Adrenal gland (tissue), 12 donors: ENCODE measurements around the gene FEZF2. TPM values are rescaled to one million over a fixed set of nuclear protein-coding genes. Genes with fewer than 3 reads are reported as not detected.

ENCODE experiments used
- DNase-seq, 7 donors: peaks; one replicate each; pipeline ENCODE4 v3.0.0-alpha.2; 2019 to 2020
- H3K27ac ChIP-seq, 5 donors: fragments of 200-600 bp; sonication (generic) in 4 of 5; 1 replicate in 3 of 5; 2 replicates in 2 of 5; pipeline versions ENCODE4 v1.5.1 to v1.8.0; 2016 to 2020; ENCODE audit warnings: mild to moderate bottlenecking in 1 of 5
- H3K27me3 ChIP-seq: fragments of 200-600 bp; 2 replicates; pipeline ENCODE4 v1.8.0; 2021
- H3K36me3 ChIP-seq, 2 donors: fragments of 200-600 bp; replicated peaks in 1 of 2; 1 replicate in 1 of 2; 2 replicates in 1 of 2; pipeline versions ENCODE4 v1.5.1 to v1.8.0; 2018 to 2022
- H3K4me1 ChIP-seq, 2 donors: fragments of 200-600 bp; replicated peaks in 1 of 2; 1 replicate in 1 of 2; 2 replicates in 1 of 2; pipeline versions ENCODE4 v1.5.1 to v1.8.0; 2018 to 2021
- H3K4me3 ChIP-seq, 4 donors: fragments of 200-600 bp; sonication (generic) in 3 of 4; one replicate each; pipeline ENCODE4 v1.5.1; 2016 to 2018
- H3K9me3 ChIP-seq, 3 donors: fragments of 200-600 bp; sonication (generic) in 1 of 3; replicated peaks in 1 of 3; 1 replicate in 2 of 3; 2 replicates in 1 of 3; pipeline versions ENCODE4 v1.5.1 to v1.8.0; 2016 to 2021
- CTCF ChIP-seq, 6 experiments: fragments of 450-650 bp in 4 of 6; fragments of 200-600 bp in 2 of 6; sonication (generic) in 1 of 6; IDR thresholded peaks; 1 replicate in 5 of 6; 2 replicates in 1 of 6; pipeline versions ENCODE4 v1.5.1 to v1.8.0; 2016 to 2021; ENCODE audit warnings: antibody characterized with exemption in 6 of 6, mild to moderate bottlenecking in 2 of 6, moderate library complexity in 1 of 6
- POLR2A ChIP-seq, 2 donors: fragments of 450-650 bp; IDR thresholded peaks; one replicate each; pipeline ENCODE4 v1.6.1; 2017; ENCODE audit warnings: antibody characterized with exemption in 2 of 2, mild to moderate bottlenecking in 2 of 2, moderate library complexity in 1 of 2
- WGBS, 4 donors: extraction: QIAGEN DNeasy Blood & Tissue Kit in 2 of 4; methylation state at CpG; one replicate each; pipeline versions ENCODE4 v1.1.5 to v1.1.7; 2013 to 2017; 5-methylcytosine and 5-hydroxymethylcytosine counted together
- intact Hi-C, 2 donors: fragments of 100-400 bp; cut with DNase I; formaldehyde crosslinking; loops; one replicate each; pipeline versions ENCODE4 v1.14.1 to v1.15.0; 2022 to 2023
- polyA plus RNA-seq, 3 donors: library from polyadenylated mRNA; stranded (reverse); fragments of 200-250 nt in 2 of 3; fragments of 350-450 nt in 1 of 3; fragmentation: Illumina TruSeq in 1 of 3; extraction: RNeasy Lipid Tissue Mini Kit (QIAGEN cat#74804) in 1 of 3; gene quantifications; one replicate each; pipeline ENCODE4 v1.2.3, GENCODE V29; 2013 to 2014
- total RNA-seq, 9 donors: library from RNA; depleted of rRNA in 4 of 9; stranded (reverse); fragments of >200 nt in 4 of 9; fragments of 120-200 nt in 1 of 9; fragmentation: NEBNext Ultra II Directional in 1 of 9; extraction: Animal tissue kit (Norgen Biotek cat#: 25700) in 1 of 9; gene quantifications; one replicate each; pipeline versions ENCODE4 v1.1.0 to v1.2.4, GENCODE V29; 2013 to 2023
- donor health status: healthy with polysubstance abuse.
- donor health status: Bipolar disorder and iron deficiency.
- donor health status: DM: yes; HTN: yes; CAD: no.
- donor health status: DM: no; HTN: no; CAD: no.
- donor health status: DM: no; HTN: no; CAD: no.
- donor health status: DM: yes; HTN: yes; CAD: no.

Gene FEZF2
- total and polyA plus RNA-seq, 12 donors = not detected

- Histone ChIP-seq H3K27me3 (no peaks in the 10 kb centered on the region), H3K4me3 (no peak overlapping the region), H3K9me3 (no peaks in the 10 kb centered on the region), H3K36me3 (no peaks in the 10 kb centered on the region), H3K4me1 (no peaks in the 10 kb centered on the region), H3K27ac (no peak overlapping the region)
- TF ChIP-seq CTCF (IDR thresholded peaks at IDR 0.05) (no peak), POLR2A (IDR thresholded peaks at IDR 0.05) (no peak)
- DNase-seq = no peak
- WGBS, 4 donors = 91 to 93% (median 92%) methylated on average over 8 of the region's 8 CpGs
- intact Hi-C loops = no loop called here
Measured at GRCh38 chr3:62325896-62326295, 47.5 kb downstream of the FEZF2 start.

- no peak for DNase-seq
- WGBS, 4 donors = 91 to 97% (median 94%) methylated on average over 1 of the region's 1 CpG
- no peaks in the 10 kb centered on the region for H3K9me3 ChIP-seq
Measured at GRCh38 chr3:62323241-62323640, 50.1 kb downstream of the FEZF2 start.

More at GRCh38 chr3:62323241-62323640, 50.1 kb downstream of the FEZF2 start:
- intact Hi-C loops = no loop called here
- no peak overlapping the region for H3K27ac ChIP-seq
- no peaks in the 10 kb centered on the region for H3K27me3 ChIP-seq
- no peak overlapping the region for H3K4me3 ChIP-seq
- H3K36me3 ChIP-seq = no peaks in the 10 kb centered on the region
- H3K4me1 ChIP-seq = peaks cover 0 to 3% of the 10 kb centered on the region in 2 donors
- TF ChIP-seq POLR2A (IDR thresholded peaks at IDR 0.05) = no peak
- TF ChIP-seq CTCF (IDR thresholded peaks at IDR 0.05) = no peak
